GM23338 (cell line): ENCODE measurements around the gene PPP2R5D.

Experiments used
- CREB1 ChIP-seq: fragments of 250-450 bp; sonication (Bioruptor Pico); IDR thresholded peaks from 2 replicates; pipeline ENCODE4 v1.5.0; 2020; ENCODE audit warnings: low read depth, mild to moderate bottlenecking, moderate library complexity
- CTCF ChIP-seq, 2 experiments: fragments of 200-600 bp in 1 of 2; sonication (generic) in 1 of 2; conservative IDR thresholded peaks; 2 replicates each; pipeline versions ENCODE4 v1.5.1 to v1.6.1; 2016 to 2017; ENCODE audit warnings: antibody characterized with exemption in 2 of 2, low read depth in 2 of 2, mild to moderate bottlenecking in 2 of 2, moderate library complexity in 1 of 2
- EZH2phosphoT487 ChIP-seq: fragments of 200-600 bp; sonication (generic); IDR thresholded peaks from one replicate; pipeline ENCODE4 v1.8.1; 2018; ENCODE audit warnings: antibody characterized with exemption; ENCODE audit not compliant: unreplicated experiment
- REST ChIP-seq: IDR thresholded peaks from one replicate; pipeline ENCODE4 v1.6.1; 2018; ENCODE audit warnings: antibody characterized with exemption; ENCODE audit not compliant: unreplicated experiment

- TF ChIP-seq CREB1: no peak
- no peak for TF ChIP-seq CTCF (conservative IDR thresholded peaks at IDR 0.05; ENCODE audit: low read depth in 2 of 2)
- no peak for TF ChIP-seq EZH2phosphoT487
- no peak for TF ChIP-seq REST
Observed at GRCh38 chr6:42989923-42990322, 5.6 kb downstream of the PPP2R5D start.
